Large intestine (tissue), 3 donors: ENCODE measurements around the gene CACNA1D. TPM values are rescaled to one million over a fixed set of nuclear protein-coding genes. Genes with fewer than 3 reads are reported as not detected.

Experiments used
- DNase-seq, 2 donors: peaks; one replicate each; pipeline versions ENCODE4 v3.0.0 to v3.0.0-alpha.2; 2013
- H3K27ac ChIP-seq: one replicate; pipeline ENCODE4 v1.5.1; 2013; ENCODE audit warnings: low read length
- H3K27me3 ChIP-seq: 2 replicates; pipeline ENCODE4 v1.6.1; 2013; ENCODE audit warnings: low read length; ENCODE audit not compliant: control insufficient read depth, insufficient read depth
- H3K36me3 ChIP-seq: 2 replicates; pipeline ENCODE4 v1.6.1; 2013; ENCODE audit warnings: low read length; ENCODE audit not compliant: control insufficient read depth, insufficient read depth
- H3K4me1 ChIP-seq: one replicate; pipeline ENCODE4 v1.6.1; 2013; ENCODE audit warnings: low read length; ENCODE audit not compliant: control insufficient read depth, insufficient read depth
- H3K4me3 ChIP-seq: one replicate; pipeline ENCODE4 v1.5.1; 2013; ENCODE audit warnings: low read length
- H3K9me3 ChIP-seq: one replicate; pipeline ENCODE4 v1.6.1; 2013; ENCODE audit warnings: mild to moderate bottlenecking, low read depth, low read length, moderate library complexity; ENCODE audit not compliant: control insufficient read depth
- WGBS: methylation state at CpG from one replicate; pipeline ENCODE4 v1.1.5; 2013; ENCODE audit warnings: low lambda C conversion rate; ENCODE audit not compliant: insufficient coverage; 5-methylcytosine and 5-hydroxymethylcytosine counted together
- polyA plus RNA-seq: library from polyadenylated mRNA; unstranded; fragments of 120-200 nt; gene quantifications from one replicate; pipeline ENCODE4 v1.2.1, GENCODE V29; 2013

CACNA1D gene
- polyA plus RNA-seq, 1 donor: 58.2 TPM

DNA sequence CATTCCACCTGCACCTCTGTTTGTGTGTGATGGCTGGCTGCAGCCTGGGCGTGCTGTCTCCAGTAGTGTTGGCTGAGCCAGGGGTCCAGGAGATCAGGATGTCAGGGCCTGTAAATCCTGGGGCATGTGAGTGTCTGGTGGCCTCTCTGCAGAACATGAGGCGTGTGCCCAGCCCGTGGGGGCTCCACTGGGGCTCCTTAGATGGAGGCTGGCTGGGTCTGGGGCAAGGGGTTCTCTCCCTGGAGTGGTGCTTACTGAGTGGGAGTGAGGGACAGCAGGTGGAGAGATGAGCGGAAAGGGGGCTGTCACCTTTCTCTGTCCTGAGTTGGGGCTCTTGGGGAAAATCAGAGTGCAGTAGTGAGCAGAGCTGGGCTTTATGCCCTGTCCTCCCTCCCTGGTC is 199.6 kb downstream of the CACNA1D start:
- WGBS: no CpG with 5 or more reads among the region's 4 CpGs
- no peak overlapping the region for H3K4me3 ChIP-seq
- no peaks in the 10 kb centered on the region for H3K27me3 ChIP-seq
- H3K27ac ChIP-seq: no peak overlapping the region
- peaks cover 21% of the 10 kb centered on the region for H3K36me3 ChIP-seq
- peaks cover 2% of the 10 kb centered on the region for H3K4me1 ChIP-seq
- no peak for DNase-seq
- H3K9me3 ChIP-seq: no peaks in the 10 kb centered on the region

DNA sequence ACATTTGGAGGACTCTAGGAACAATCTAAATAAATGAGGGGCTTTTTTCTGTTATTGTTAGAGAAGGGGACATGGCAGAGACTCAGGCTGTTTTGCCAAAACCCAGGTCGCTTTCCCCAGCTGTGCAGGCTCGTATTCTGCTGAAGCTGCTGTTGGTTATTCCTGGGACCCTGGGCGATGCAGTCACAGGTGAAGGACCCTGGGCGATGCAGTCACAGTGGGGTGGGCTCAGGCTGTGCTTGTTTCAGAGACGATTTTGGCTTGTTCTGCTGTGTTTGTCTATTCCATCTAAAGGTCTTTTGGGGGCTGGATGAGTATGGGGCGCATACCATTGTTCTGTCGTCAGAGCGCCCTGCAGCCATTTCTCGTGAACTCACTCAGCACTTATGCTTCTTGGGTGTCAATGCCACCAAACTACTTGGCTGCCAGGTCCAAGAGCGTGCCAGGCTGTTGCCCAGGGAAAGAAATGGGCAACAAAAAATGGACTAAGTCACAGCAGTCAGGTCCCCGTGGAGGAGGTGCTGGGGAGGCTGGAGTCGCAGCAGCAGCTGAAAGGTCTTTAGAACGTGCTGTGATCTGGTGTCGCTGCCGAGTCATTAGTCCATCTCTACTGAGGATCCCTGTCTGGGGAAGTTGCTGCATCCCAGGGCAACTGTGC is 200.4 kb downstream of the CACNA1D start:
- no peaks in the 10 kb centered on the region for H3K27me3 ChIP-seq
- H3K4me1 ChIP-seq: peaks cover 2% of the 10 kb centered on the region
- no CpG with 5 or more reads among the region's 15 CpGs for WGBS
- H3K27ac ChIP-seq: no peak overlapping the region
- no peak for DNase-seq
- H3K9me3 ChIP-seq: no peaks in the 10 kb centered on the region
- peaks cover 20% of the 10 kb centered on the region for H3K36me3 ChIP-seq
- H3K4me3 ChIP-seq: no peak overlapping the region

DNA sequence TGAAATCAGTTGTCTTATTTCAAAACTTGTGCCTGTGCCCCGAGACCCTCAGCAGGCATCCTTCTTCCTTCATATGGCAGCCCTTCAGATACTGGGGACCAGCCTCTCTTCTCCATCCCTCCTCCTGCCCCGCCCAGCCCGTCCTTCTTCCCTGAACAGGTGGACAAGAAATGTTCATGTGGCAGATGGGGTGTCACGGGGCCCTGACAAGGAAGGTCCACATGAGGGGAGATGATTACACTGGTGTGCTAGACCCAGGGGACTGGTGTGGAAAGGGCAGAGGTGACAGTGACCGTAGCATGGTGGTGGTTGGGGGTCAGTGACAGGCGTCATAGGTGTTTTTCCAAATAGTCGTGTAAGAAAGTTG is 200.9 kb downstream of the CACNA1D start:
- WGBS: 100% methylated on average over 1 of the region's 7 CpGs
- H3K36me3 ChIP-seq: peaks cover 20% of the 10 kb centered on the region
- H3K27ac ChIP-seq: no peak overlapping the region
- no peak for DNase-seq
- H3K4me3 ChIP-seq: no peak overlapping the region
- peaks cover 2% of the 10 kb centered on the region for H3K4me1 ChIP-seq
- no peaks in the 10 kb centered on the region for H3K27me3 ChIP-seq
- no peaks in the 10 kb centered on the region for H3K9me3 ChIP-seq

DNA sequence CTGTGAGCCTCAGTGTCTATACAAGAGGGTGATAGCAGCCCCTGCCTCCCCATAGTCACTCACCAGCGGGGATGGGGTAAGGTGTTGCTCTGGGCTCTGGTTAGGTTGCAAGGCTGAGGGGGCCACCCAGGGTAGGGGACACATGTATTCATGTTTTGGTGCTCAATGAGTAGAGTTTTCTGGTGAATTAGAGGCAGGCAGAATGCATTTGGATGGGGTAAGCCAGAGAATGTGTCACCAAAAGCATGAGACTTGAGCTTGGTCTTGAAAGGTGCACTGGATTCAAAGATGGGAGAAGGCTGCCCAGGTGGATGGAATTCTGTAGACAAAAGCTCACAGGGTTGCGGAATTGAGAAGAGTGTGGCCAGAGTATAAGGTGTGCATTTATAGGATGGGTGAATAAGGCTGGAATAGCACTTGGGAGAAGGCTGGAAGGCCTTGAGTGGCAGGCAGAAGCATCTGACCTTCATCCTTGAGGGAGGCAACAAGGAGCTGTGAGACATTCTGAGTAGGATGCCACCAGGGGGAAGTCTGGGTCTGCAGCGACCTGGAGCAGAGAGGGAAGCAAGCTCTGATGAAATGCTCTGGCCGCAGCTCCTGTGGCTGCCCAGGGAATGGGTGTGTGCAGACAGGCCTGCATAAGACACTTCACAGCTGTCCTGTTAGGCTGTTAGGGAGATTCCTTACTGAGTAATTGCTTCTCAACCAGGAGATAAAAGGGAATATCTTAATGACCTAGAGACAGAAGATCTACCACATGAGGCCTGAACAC is 202.2 kb downstream of the CACNA1D start:
- Histone ChIP-seq H3K4me1 (peaks cover 2% of the 10 kb centered on the region), H3K27me3 (no peaks in the 10 kb centered on the region), H3K36me3 (peaks cover 20% of the 10 kb centered on the region), H3K4me3 (no peak overlapping the region), H3K27ac (no peak overlapping the region), H3K9me3 (no peaks in the 10 kb centered on the region)
- WGBS: no CpG with 5 or more reads among the region's 4 CpGs
- DNase-seq: no peak

DNA sequence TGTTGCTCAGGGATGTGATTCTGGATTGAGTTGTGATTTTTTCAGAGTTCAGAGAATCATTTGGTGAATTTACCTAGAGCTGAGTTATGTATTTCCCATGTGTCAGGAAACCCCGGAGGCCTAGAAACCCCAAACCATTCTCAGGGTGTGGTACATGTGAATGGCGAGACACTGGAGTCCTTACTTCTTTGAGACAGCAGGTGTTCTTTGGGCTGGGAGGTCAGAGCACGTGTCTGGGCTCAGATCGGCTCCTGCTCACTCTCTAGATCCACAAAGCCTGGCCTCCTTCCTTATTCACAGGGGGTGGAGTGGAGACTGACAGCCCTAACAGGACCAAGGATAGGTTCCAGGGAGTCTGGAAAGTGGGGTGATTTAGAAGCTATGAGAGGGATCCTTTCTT is 206.0 kb downstream of the CACNA1D start:
- no CpG with 5 or more reads among the region's 4 CpGs for WGBS
- Histone ChIP-seq H3K4me1 (no peaks in the 10 kb centered on the region), H3K27me3 (no peaks in the 10 kb centered on the region), H3K36me3 (peaks cover 35% of the 10 kb centered on the region), H3K4me3 (no peak overlapping the region), H3K27ac (no peak overlapping the region), H3K9me3 (no peaks in the 10 kb centered on the region)
- no peak for DNase-seq

DNA sequence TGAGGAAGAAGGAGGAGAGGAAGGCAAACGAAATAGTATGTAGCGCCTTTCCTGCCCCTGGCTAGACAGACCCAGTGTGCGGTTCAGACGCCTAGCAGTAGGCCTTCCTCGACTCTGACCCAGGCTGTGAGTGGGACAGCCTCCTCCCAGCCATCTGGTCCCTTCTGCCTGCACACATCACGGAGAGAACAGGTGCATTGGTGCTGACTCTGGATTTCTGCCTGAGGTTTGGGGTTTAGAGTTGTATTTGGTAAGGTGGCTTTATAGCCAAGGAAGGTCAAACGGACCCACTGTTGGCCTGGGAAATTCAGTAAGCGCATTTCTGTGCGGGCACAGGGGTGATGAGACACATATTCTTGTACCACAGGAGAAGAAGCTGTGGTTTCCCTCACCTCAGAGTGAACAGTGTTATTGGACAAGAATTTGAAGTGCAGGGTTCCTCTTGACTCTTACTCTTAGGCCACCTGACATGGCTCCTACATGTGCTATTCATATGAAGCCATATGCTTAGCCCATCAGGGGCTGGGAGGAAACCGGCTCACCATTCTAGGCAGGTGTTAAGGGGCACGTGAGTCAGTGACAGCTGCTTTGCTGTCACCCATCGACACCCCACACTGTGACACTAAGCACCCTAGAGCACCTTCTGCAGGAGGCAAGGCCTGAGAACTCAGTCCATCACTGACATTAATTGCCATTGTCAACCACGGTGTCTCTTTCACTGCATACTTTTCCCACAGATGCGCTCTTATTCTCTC is 208.5 kb downstream of the CACNA1D start:
- no peak overlapping the region for H3K27ac ChIP-seq
- H3K27me3 ChIP-seq: no peaks in the 10 kb centered on the region
- H3K4me1 ChIP-seq: no peaks in the 10 kb centered on the region
- DNase-seq: no peak
- H3K36me3 ChIP-seq: peaks cover 34% of the 10 kb centered on the region
- WGBS: no CpG with 5 or more reads among the region's 14 CpGs
- H3K9me3 ChIP-seq: no peaks in the 10 kb centered on the region
- H3K4me3 ChIP-seq: no peak overlapping the region

DNA sequence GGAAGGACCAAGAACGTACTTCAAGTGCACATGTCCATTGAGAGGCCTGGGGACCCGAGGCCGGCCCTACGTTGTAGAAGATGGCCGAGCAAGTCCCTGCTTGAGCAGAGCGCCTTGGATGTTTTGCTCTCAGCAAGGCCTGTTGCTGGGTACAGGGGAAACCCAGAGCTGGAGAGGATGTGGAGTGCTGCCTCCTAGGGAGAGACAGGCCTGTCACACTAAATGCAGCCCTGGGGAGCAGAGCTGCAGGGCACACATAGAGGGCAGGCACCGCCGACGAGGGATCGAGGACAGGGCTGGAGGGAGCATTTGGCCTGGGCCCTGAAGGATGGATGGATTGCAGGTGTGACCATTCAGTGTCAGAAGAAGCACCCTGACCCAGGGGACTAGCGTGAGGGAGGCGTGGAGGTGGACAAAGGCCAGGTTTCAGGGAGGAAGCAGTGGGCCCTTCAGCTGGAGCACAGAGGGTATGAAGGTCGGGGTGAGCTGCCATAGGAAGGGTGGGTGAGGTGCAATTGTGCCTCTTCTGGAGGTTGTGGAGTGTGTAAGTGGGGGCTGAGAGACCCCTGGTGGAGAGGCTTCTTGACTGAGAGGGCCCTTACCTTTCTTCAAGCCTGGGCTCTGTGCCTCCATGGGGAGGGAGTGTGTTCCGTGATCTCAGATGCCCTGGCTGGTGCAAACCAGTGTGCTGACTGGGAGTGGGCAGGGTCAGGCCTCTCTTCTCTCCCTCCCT is 209.4 kb downstream of the CACNA1D start:
- Histone ChIP-seq H3K9me3 (no peaks in the 10 kb centered on the region), H3K4me1 (peaks cover 3% of the 10 kb centered on the region), H3K36me3 (peaks cover 34% of the 10 kb centered on the region), H3K4me3 (no peak overlapping the region), H3K27ac (no peak overlapping the region), H3K27me3 (no peaks in the 10 kb centered on the region)
- no CpG with 5 or more reads among the region's 14 CpGs for WGBS
- DNase-seq: no peak

DNA sequence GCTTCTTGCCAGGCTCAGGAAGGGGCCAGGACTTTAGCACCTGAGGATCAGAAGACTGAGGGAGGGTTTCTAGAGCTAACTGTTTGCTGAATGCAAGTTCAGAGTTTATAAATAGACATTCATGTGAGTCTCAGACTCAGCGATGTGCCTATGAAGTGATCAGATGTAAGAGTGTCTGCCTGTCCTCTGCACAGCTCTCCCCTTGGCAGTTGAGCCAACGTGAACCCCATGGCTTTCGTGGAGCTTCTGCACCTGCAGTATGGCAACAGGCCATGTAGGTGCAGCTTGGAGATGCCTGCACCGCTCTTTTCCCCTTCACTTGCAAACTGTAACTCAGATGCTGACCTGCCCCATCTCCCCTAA is 209.9 kb downstream of the CACNA1D start:
- Histone ChIP-seq H3K4me1 (peaks cover 3% of the 10 kb centered on the region), H3K9me3 (no peaks in the 10 kb centered on the region), H3K27me3 (no peaks in the 10 kb centered on the region), H3K27ac (no peak overlapping the region), H3K36me3 (peaks cover 39% of the 10 kb centered on the region), H3K4me3 (no peak overlapping the region)
- no peak for DNase-seq
- WGBS: no CpG with 5 or more reads among the region's 4 CpGs

DNA sequence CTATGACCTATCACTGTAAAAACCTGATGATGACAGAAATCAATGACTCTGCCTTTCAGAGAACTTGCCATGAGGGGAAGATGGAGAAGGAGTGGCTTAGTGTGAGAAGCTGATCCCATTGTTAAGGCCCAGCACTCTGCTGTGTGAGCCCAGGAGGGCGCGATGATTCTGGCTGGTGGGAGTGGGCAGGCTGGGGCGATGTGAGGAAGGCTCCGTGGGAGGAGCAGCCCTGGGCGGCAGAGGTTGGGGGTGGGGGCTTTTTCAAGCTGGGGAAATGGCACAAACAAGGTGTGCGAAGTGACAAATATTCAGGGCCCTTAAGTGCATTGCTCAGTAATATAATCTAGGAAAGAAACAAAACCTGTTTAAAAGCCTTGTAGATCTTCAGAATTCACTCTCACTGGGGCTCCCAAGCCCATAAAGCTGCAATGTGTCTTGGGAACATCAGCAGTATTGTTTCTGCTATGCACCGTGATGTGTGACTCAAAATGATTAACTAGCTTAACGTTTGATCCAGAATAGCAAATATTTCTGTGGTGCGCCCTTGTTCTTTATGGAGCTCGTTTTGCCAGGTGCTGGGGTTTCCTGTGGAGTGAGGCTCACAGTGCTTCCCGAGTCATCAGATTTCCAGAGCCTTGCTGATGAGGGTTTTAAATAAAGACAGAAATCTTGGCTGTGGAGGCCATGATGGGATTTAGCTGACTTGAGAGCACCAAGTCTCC is 210.8 kb downstream of the CACNA1D start:
- peaks cover 3% of the 10 kb centered on the region for H3K4me1 ChIP-seq
- no peak for DNase-seq
- no peaks in the 10 kb centered on the region for H3K9me3 ChIP-seq
- WGBS: 20% methylated on average over 1 of the region's 11 CpGs
- no peak overlapping the region for H3K27ac ChIP-seq
- H3K4me3 ChIP-seq: no peak overlapping the region
- no peaks in the 10 kb centered on the region for H3K27me3 ChIP-seq
- peaks cover 39% of the 10 kb centered on the region for H3K36me3 ChIP-seq

DNA sequence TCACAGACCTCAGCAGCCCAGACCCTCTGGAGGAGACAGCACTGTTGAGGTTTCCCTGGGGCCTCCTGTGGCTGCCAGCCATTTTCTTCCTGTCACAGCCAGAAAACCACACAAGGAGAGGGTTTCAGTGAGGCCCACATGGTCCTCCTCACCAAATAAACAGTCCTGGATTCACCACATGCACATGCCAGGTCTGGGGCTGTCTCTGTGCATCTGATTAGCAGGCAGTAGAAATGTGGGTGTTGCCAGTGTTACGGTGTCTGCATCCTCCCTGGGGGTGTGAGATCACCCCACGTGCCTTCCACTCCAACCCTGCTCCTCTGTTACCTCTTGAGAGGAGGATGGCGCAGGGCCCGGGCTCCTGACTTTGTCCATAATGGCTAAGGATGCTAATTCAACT is 211.4 kb downstream of the CACNA1D start:
- Histone ChIP-seq H3K4me3 (no peak overlapping the region), H3K4me1 (peaks cover 3% of the 10 kb centered on the region), H3K27me3 (no peaks in the 10 kb centered on the region), H3K9me3 (no peaks in the 10 kb centered on the region), H3K27ac (no peak overlapping the region), H3K36me3 (peaks cover 39% of the 10 kb centered on the region)
- WGBS: no CpG with 5 or more reads among the region's 4 CpGs
- no peak for DNase-seq
